ENCODE data around the gene BIRC3. TPM values are rescaled to one million over a fixed set of nuclear protein-coding genes. Genes with fewer than 3 reads are reported as not detected.

BIRC3 gene
- total RNA-seq, 1 experiment from 2014 or later: 4.7 TPM

DNA sequence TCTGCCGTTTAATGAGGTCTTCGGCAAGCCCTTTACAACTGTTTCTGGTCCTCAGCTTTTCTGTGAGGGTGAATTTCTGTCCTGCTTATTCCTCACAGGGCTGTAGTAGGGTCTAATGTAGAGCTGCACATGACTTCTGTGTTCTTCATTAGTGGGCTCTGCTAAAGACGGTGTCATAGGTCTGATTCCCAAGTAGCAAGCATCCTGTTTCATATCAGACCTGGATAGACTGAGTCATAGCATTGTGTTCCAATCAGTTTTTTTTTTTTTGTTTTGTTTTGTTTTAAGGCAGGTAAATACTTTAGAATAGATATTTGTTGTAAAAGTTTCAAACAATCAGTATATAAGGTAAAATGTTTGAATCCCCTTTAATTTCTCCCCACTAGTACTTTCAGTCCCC lies 65.1 kb downstream of the BIRC3 start:
- Histone ChIP-seq H4K20me1 (ENCODE audit: insufficient read depth) (no peaks in the 10 kb centered on the region), H3K27me3 (ENCODE audit: insufficient read depth, low read length) (no peaks in the 10 kb centered on the region), H3K27ac (ENCODE audit: low read depth, low read length) (no peak overlapping the region), H3K9me3 (ENCODE audit: control insufficient read depth in 1 of 2, insufficient read depth in 1 of 2, low read depth in 1 of 2, low read length in 2 of 2) (no peaks in the 10 kb centered on the region), H3K9ac (ENCODE audit: low read length) (no peak overlapping the region), H3K4me1 (ENCODE audit: control insufficient read depth in 1 of 2, insufficient read depth in 2 of 2, low read length in 2 of 2) (no peaks in the 10 kb centered on the region), H2AFZ (ENCODE audit: low read depth, low read length, poor library complexity, severe bottlenecking) (no peak overlapping the region), H3K36me3 (ENCODE audit: control insufficient read depth in 1 of 2, insufficient read depth in 2 of 2, low read length in 2 of 2) (peaks cover 21 to 22% of the 10 kb centered on the region in 2 experiments), H3K4me2 (ENCODE audit: low read length) (no peak overlapping the region), H3K4me3 (replicated peaks in 1 of 2; ENCODE audit: low read depth in 1 of 2, low read length in 2 of 2) (no peak overlapping the region), H3K9me2 (ENCODE audit: insufficient read depth) (no peaks in the 10 kb centered on the region), H3K79me2 (ENCODE audit: insufficient read depth, low read length) (0 out of 2 replicates have a peak, but pooled peaks cover 3% of the 10 kb centered on the region)
- POLR2A ChIA-PET: no interaction called here
- ATAC-seq (no peak), DNase-seq (ENCODE audit: low read depth, low spot score) (no peak)
- RAD21 ChIA-PET (ENCODE audit: low non-redundant PET in 1 of 2, low total read pairs in 2 of 2, uncharacterized antibody in 2 of 2, unreplicated experiment in 2 of 2): no interaction called here
- no TSS peak for BruUV-seq (replicated peaks)
- CTCF ChIA-PET: interaction anchor here (2.0 kb wide), 1 partner anchor 8 kb away, joined by 8 read pairs; no protein-coding TSS in a partner anchor
- intact Hi-C loops (cut with micrococcal nuclease): no loop called here
- TF ChIP-seq EZH2phosphoT487 (IDR thresholded peaks at IDR 0.05; ENCODE audit: borderline replicate concordance): no peak
- no peak for TF ChIP-seq SP1 (IDR thresholded peaks at IDR 0.05; ENCODE audit: low read depth)
- TF ChIP-seq SIN3A (IDR thresholded peaks at IDR 0.05; ENCODE audit: low read depth): no peak
- no peak for TF ChIP-seq YY1 (IDR thresholded peaks at IDR 0.05; ENCODE audit: extremely low read depth, insufficient replicate concordance, low read depth, low read length)
- TF ChIP-seq SRF (IDR thresholded peaks at IDR 0.05; ENCODE audit: low read depth): no peak
- TF ChIP-seq RAD21 (IDR thresholded peaks at IDR 0.05; ENCODE audit: low read depth): no peak
- TF ChIP-seq, protein P1, sequence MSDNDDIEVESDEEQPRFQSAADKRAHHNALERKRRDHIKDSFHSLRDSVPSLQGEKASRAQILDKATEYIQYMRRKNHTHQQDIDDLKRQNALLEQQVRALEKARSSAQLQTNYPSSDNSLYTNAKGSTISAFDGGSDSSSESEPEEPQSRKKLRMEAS (IDR thresholded peaks at IDR 0.05): no peak
- TF ChIP-seq, protein P2, sequence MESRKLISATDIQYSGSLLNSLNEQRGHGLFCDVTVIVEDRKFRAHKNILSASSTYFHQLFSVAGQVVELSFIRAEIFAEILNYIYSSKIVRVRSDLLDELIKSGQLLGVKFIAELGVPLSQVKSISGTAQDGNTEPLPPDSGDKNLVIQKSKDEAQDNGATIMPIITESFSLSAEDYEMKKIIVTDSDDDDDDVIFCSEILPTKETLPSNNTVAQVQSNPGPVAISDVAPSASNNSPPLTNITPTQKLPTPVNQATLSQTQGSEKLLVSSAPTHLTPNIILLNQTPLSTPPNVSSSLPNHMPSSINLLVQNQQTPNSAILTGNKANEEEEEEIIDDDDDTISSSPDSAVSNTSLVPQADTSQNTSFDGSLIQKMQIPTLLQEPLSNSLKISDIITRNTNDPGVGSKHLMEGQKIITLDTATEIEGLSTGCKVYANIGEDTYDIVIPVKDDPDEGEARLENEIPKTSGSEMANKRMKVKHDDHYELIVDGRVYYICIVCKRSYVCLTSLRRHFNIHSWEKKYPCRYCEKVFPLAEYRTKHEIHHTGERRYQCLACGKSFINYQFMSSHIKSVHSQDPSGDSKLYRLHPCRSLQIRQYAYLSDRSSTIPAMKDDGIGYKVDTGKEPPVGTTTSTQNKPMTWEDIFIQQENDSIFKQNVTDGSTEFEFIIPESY (IDR thresholded peaks at IDR 0.05; ENCODE audit: extremely low read depth, insufficient replicate concordance, low read length): no peak
- TF ChIP-seq ZNF274 (IDR thresholded peaks at IDR 0.05; ENCODE audit: low read depth, low read length): no peak
